Activated CD4-positive, alpha-beta T cell treated with anti-CD3 and anti-CD28 coated beads, Interleukin-2, Interleukin-6, amounts not matched to agents 100 ng/mL and 50 ng/mL, durations not matched to agents 16 hours and 8 hours (primary cell): ENCODE results near the gene BTBD3.

Source experiments
- DNase-seq: peaks from one replicate; pipeline ENCODE4 v3.0.0-alpha.2; 2020

BTBD3 gene

GRCh38 chr20:11918981-11919380, 1.3 kb downstream of the BTBD3 start:
- DNase-seq = no peak

GRCh38 chr20:11919581-11919980, 1.9 kb downstream of the BTBD3 start:
- no peak for DNase-seq

GRCh38 chr20:11920083-11920482, 2.4 kb downstream of the BTBD3 start:
- no peak for DNase-seq

- no peak for DNase-seq
These were observed 3.6 kb downstream of the BTBD3 start for GRCh38 chr20:11921321-11921720.

GRCh38 chr20:11922561-11922960, 4.9 kb downstream of the BTBD3 start:
- DNase-seq = no peak

- no peak for DNase-seq
These were observed 7.2 kb downstream of the BTBD3 start for GRCh38 chr20:11924923-11925322.

- no peak for DNase-seq
These were observed 8.8 kb downstream of the BTBD3 start for GRCh38 chr20:11926292-11926998.

- no peak for DNase-seq
These were observed 12.3 kb downstream of the BTBD3 start for GRCh38 chr20:11929947-11930346.

GRCh38 chr20:11935212-11936154, 17.8 kb downstream of the BTBD3 start:
- DNase-seq = no peak

- no peak for DNase-seq
These were observed 18.5 kb downstream of the BTBD3 start for GRCh38 chr20:11936157-11936556.

- no peak for DNase-seq
These were observed 19.5 kb downstream of the BTBD3 start for GRCh38 chr20:11937230-11937629.

GRCh38 chr20:11941593-11942246, 24.0 kb downstream of the BTBD3 start:
- no peak for DNase-seq

- no peak for DNase-seq
These were observed 26.1 kb downstream of the BTBD3 start for GRCh38 chr20:11943778-11944177.

GRCh38 chr20:11948806-11949205, 31.1 kb downstream of the BTBD3 start:
- DNase-seq = no peak

GRCh38 chr20:11949711-11950110, 32.0 kb downstream of the BTBD3 start:
- DNase-seq = no peak

- DNase-seq = no peak
These were observed 34.0 kb downstream of the BTBD3 start for GRCh38 chr20:11951696-11952095.

- DNase-seq = no peak
These were observed 34.9 kb downstream of the BTBD3 start for GRCh38 chr20:11952639-11953038.

- DNase-seq = no peak
These were observed 40.2 kb downstream of the BTBD3 start for GRCh38 chr20:11957911-11958310.

GRCh38 chr20:11958855-11959254, 41.2 kb downstream of the BTBD3 start:
- no peak for DNase-seq

GRCh38 chr20:11965602-11966001, 47.9 kb downstream of the BTBD3 start:
- no peak for DNase-seq

GRCh38 chr20:11966186-11966585, 48.5 kb downstream of the BTBD3 start:
- DNase-seq = no peak

- no peak for DNase-seq
These were observed 52.6 kb downstream of the BTBD3 start for GRCh38 chr20:11970243-11970836.

GRCh38 chr20:11972478-11972877, 54.8 kb downstream of the BTBD3 start:
- no peak for DNase-seq
